ENCODE results near the gene GSAP.
"Not testable (repeated sequence)": the region's sequence is repeated elsewhere in the genome, so short reads cannot be mapped to it uniquely, and the experiment has no call there.

- TF ChIP-seq CTCF (IDR thresholded peaks at IDR 0.05); EZH2 (IDR thresholded peaks at IDR 0.05; ENCODE audit: borderline replicate concordance, insufficient read depth, low read depth, low read length, poor library complexity, severe bottlenecking): not testable (repeated sequence)
These were observed 70.7 kb downstream of the GSAP start for GRCh38 chr7:77345426-77345825.

All from B cell (primary cell).